Umbilical cord (tissue), 2 donors: ENCODE results near the gene MAN1A2. TPM values are rescaled to one million over a fixed set of nuclear protein-coding genes. Genes with fewer than 3 reads are reported as not detected.

ENCODE experiments used
- DNase-seq: peaks from one replicate; pipeline ENCODE4 v3.0.0-alpha.2; 2015; ENCODE audit warnings: low spot score
- total RNA-seq: library from RNA; depleted of rRNA; stranded (reverse); fragments of >200 nt; gene quantifications from one replicate; pipeline ENCODE4 v1.2.3, GENCODE V29; 2014; ENCODE audit warnings: low replicate concordance; ENCODE audit not compliant: insufficient read depth

MAN1A2 gene
- total RNA-seq, 1 donor from 2014 or later: 69.8 TPM

GRCh38 chr1:117359561-117360289, 7.5 kb upstream of the MAN1A2 start:
- no peak for DNase-seq

GRCh38 chr1:117362986-117363385, 4.3 kb upstream of the MAN1A2 start:
- DNase-seq: no peak

GRCh38 chr1:117363571-117364048, 3.6 kb upstream of the MAN1A2 start:
- DNase-seq: no peak

GRCh38 chr1:117364240-117364639, 3.0 kb upstream of the MAN1A2 start:
- DNase-seq: no peak

GRCh38 chr1:117365350-117366176, 1.7 kb upstream of the MAN1A2 start:
- DNase-seq: peak; percentile 20

GRCh38 chr1:117366177-117367045, 838 bp upstream of the MAN1A2 start:
- DNase-seq: peak; percentile 87

- DNase-seq: no peak
Measured at GRCh38 chr1:117368116-117369108, 1.2 kb downstream of the MAN1A2 start.

GRCh38 chr1:117370071-117370470, 2.8 kb downstream of the MAN1A2 start:
- no peak for DNase-seq

GRCh38 chr1:117370509-117370908, 3.3 kb downstream of the MAN1A2 start:
- no peak for DNase-seq

- DNase-seq: no peak
Measured at GRCh38 chr1:117371441-117372151, 4.3 kb downstream of the MAN1A2 start.

GRCh38 chr1:117372863-117373412, 5.7 kb downstream of the MAN1A2 start:
- no peak for DNase-seq

GRCh38 chr1:117373932-117374331, 6.7 kb downstream of the MAN1A2 start:
- no peak for DNase-seq

- no peak for DNase-seq
Measured at GRCh38 chr1:117375327-117375726, 8.1 kb downstream of the MAN1A2 start.

- DNase-seq: no peak
Measured at GRCh38 chr1:117387060-117387633, 19.9 kb downstream of the MAN1A2 start.

- no peak for DNase-seq
Measured at GRCh38 chr1:117388328-117388727, 21.1 kb downstream of the MAN1A2 start.

- no peak for DNase-seq
Measured at GRCh38 chr1:117389284-117389683, 22.0 kb downstream of the MAN1A2 start.

GRCh38 chr1:117389779-117390178, 22.5 kb downstream of the MAN1A2 start:
- no peak for DNase-seq

- peak; percentile 54 for DNase-seq
Measured at GRCh38 chr1:117392771-117393170, 25.5 kb downstream of the MAN1A2 start.

GRCh38 chr1:117396074-117396473, 28.8 kb downstream of the MAN1A2 start:
- DNase-seq: no peak
